HepG2 (cell line): ENCODE measurements around the gene ABHD12. TPM values are rescaled to one million over a fixed set of nuclear protein-coding genes. Genes with fewer than 3 reads are reported as not detected.
A peak's percentile ranks its signal among the peaks of the same experiment; 100 is the strongest.

ENCODE experiments used
- SCMH1 ChIP-seq: sonication (generic); formaldehyde crosslinking; IDR thresholded peaks from 2 replicates; pipeline ENCODE4 v1.9.0; 2021; ENCODE audit warnings: missing genetic modification reagents, mild to moderate bottlenecking, borderline replicate concordance
- SIN3A ChIP-seq: IDR thresholded peaks from 2 replicates; pipeline ENCODE4 v1.6.1; 2011; ENCODE audit warnings: low read depth, mild to moderate bottlenecking, control low read depth, low read length, borderline replicate concordance
- ZNF274 ChIP-seq: sonication (generic); formaldehyde crosslinking; IDR thresholded peaks from 2 replicates; pipeline ENCODE4 v1.5.1; 2020; ENCODE audit warnings: mild to moderate bottlenecking, missing genetic modification reagents
- ZNF841 ChIP-seq: sonication (generic); formaldehyde crosslinking; IDR thresholded peaks from 2 replicates; pipeline ENCODE4 v1.8.1; 2023; ENCODE audit warnings: missing genetic modification reagents, borderline replicate concordance
- ZSCAN21 ChIP-seq: sonication (generic); formaldehyde crosslinking; IDR thresholded peaks from 2 replicates; pipeline ENCODE4 v1.8.0; 2022; ENCODE audit warnings: mild to moderate bottlenecking, missing genetic modification reagents, moderate library complexity, borderline replicate concordance
- polyA plus RNA-seq, 8 experiments: library from polyadenylated mRNA; depleted of rRNA in 3 of 8; stranded (reverse) in 7 of 8; unstranded in 1 of 8; fragments of >200 nt; fragmentation: Illumina TruSeq in 4 of 8; extraction: Trizol in 4 of 8; gene quantifications; 2 replicates each; pipeline versions ENCODE4 v1.2.1 to v1.2.3, GENCODE V29; 2011 to 2016; ENCODE audit warnings: low read depth in 4 of 8, missing spikeins in 1 of 8, mixed read lengths in 1 of 8; ENCODE audit not compliant: insufficient read depth in 1 of 8
- total RNA-seq, 5 experiments: library from RNA; depleted of rRNA; stranded (reverse); fragments of >200 nt; fragmentation: Illumina TruSeq; extraction: Trizol; gene quantifications; 2 replicates each; pipeline ENCODE4 v1.2.3, GENCODE V29; 2016; ENCODE audit warnings: low read depth in 1 of 5
- TF ChIP-seq, protein P1 (sequence below): sonication (generic); formaldehyde crosslinking; IDR thresholded peaks from 2 replicates; pipeline ENCODE4 v1.4.0; 2020; ENCODE audit warnings: missing genetic modification reagents
- TF ChIP-seq, protein P2 (sequence below): sonication (generic); formaldehyde crosslinking; IDR thresholded peaks from 2 replicates; pipeline ENCODE4 v1.5.1; 2020; ENCODE audit warnings: mild to moderate bottlenecking, missing genetic modification reagents, borderline replicate concordance
- TF ChIP-seq, protein P3 (sequence below): IDR thresholded peaks from 2 replicates; pipeline ENCODE4 v1.6.1; 2016
- TF ChIP-seq, protein P4 (sequence below): sonication (generic); formaldehyde crosslinking; IDR thresholded peaks from 2 replicates; pipeline ENCODE4 v1.4.0; 2020; ENCODE audit warnings: missing genetic modification reagents, mild to moderate bottlenecking, borderline replicate concordance
- TF ChIP-seq, protein P5 (sequence below): sonication (generic); formaldehyde crosslinking; IDR thresholded peaks from 2 replicates; pipeline ENCODE4 v1.9.0; 2021; ENCODE audit warnings: mild to moderate bottlenecking, missing genetic modification reagents
- TF ChIP-seq, protein P6 (sequence below), 2 experiments: IDR thresholded peaks; 2 replicates each; pipeline ENCODE4 v1.6.1; 2011 to 2012; ENCODE audit warnings: low read length in 2 of 2, borderline replicate concordance in 1 of 2, low read depth in 1 of 2, mild to moderate bottlenecking in 1 of 2, moderate library complexity in 1 of 2

The ABHD12 gene
- total and polyA plus RNA-seq, 2 of the 13 experiments (the other 11 are each of a cell fraction or from before 2014, with no cell fraction given), result 23.5 to 72.1 TPM

DNA sequence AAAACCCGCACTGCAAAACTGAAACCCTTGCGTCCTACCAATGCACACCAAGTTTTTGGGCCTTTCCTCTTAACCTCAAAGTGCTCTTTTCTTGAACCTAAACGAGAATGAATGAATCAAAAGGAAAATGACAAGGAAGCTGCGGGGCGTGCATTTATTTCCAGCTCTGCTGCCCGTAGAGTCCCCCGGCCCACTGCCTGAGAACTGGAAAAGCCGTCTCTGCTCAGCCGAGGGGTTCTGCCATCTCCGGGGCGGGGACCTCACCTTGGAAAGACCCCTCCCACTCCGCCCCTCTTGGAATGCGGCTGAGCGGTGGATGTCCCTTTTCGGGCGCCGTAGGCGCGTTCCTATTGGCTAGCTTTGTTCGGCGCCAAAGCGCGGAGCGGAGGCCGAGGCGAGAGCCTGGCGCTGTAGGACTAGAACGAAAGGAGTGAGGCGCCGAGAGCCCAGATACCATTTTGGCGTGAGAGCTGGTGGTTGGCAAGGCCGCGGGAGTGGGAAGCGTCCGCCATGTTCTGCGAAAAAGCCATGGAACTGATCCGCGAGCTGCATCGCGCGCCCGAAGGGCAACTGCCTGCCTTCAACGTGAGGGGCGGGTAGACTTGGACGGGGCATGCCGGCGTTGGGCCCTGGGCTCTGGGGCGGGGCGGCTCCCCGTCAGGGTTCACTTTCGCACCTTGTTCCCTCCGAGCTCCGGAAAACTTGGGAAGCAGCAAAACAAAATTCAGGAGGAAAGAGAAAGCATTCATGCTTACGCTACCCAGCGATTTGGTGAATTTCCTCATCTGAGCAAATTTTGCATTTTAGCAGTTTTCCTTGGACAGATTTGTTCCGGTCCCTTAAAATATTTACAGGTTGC is 16.9 kb upstream of the ABHD12 start, which contains the start of gene GINS1 (continued):
- TF ChIP-seq, protein P1, sequence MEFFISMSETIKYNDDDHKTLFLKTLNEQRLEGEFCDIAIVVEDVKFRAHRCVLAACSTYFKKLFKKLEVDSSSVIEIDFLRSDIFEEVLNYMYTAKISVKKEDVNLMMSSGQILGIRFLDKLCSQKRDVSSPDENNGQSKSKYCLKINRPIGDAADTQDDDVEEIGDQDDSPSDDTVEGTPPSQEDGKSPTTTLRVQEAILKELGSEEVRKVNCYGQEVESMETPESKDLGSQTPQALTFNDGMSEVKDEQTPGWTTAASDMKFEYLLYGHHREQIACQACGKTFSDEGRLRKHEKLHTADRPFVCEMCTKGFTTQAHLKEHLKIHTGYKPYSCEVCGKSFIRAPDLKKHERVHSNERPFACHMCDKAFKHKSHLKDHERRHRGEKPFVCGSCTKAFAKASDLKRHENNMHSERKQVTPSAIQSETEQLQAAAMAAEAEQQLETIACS (CRISPR knock-in tag), result peak; percentile 71; the same call in 1 of the 2 replicates
- TF ChIP-seq, protein P2, sequence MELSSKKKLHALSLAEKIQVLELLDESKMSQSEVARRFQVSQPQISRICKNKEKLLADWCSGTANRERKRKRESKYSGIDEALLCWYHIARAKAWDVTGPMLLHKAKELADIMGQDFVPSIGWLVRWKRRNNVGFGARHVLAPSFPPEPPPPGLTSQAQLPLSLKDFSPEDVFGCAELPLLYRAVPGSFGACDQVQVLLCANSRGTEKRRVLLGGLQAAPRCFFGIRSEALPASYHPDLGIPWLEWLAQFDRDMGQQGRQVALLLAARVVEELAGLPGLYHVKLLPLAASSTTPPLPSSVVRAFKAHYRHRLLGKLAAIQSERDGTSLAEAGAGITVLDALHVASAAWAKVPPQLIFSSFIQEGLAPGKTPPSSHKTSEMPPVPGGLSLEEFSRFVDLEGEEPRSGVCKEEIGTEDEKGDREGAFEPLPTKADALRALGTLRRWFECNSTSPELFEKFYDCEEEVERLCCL (CRISPR knock-in tag), result peak; percentile 95; the same call in 1 of the 2 replicates
- TF ChIP-seq ZNF841 (CRISPR knock-in tag) (peak; percentile 54; the same call in 1 of the 2 replicates), ZNF274 (peak; percentile 96), ZSCAN21 (CRISPR knock-in tag) (peak; percentile 97), SCMH1 (CRISPR knock-in tag) (no peak), SIN3A (peak; percentile 98)
- TF ChIP-seq, protein P3, sequence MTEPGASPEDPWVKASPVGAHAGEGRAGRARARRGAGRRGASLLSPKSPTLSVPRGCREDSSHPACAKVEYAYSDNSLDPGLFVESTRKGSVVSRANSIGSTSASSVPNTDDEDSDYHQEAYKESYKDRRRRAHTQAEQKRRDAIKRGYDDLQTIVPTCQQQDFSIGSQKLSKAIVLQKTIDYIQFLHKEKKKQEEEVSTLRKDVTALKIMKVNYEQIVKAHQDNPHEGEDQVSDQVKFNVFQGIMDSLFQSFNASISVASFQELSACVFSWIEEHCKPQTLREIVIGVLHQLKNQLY, result peak; percentile 74
- TF ChIP-seq, protein P4, sequence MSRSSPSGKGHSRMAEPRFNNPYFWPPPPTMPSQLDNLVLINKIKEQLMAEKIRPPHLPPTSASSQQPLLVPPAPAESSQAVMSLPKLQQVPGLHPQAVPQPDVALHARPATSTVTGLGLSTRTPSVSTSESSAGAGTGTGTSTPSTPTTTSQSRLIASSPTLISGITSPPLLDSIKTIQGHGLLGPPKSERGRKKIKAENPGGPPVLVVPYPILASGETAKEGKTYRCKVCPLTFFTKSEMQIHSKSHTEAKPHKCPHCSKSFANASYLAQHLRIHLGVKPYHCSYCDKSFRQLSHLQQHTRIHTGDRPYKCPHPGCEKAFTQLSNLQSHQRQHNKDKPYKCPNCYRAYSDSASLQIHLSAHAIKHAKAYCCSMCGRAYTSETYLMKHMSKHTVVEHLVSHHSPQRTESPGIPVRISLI, result peak; percentile 71; the same call in 1 of the 2 replicates
- TF ChIP-seq, protein P5, sequence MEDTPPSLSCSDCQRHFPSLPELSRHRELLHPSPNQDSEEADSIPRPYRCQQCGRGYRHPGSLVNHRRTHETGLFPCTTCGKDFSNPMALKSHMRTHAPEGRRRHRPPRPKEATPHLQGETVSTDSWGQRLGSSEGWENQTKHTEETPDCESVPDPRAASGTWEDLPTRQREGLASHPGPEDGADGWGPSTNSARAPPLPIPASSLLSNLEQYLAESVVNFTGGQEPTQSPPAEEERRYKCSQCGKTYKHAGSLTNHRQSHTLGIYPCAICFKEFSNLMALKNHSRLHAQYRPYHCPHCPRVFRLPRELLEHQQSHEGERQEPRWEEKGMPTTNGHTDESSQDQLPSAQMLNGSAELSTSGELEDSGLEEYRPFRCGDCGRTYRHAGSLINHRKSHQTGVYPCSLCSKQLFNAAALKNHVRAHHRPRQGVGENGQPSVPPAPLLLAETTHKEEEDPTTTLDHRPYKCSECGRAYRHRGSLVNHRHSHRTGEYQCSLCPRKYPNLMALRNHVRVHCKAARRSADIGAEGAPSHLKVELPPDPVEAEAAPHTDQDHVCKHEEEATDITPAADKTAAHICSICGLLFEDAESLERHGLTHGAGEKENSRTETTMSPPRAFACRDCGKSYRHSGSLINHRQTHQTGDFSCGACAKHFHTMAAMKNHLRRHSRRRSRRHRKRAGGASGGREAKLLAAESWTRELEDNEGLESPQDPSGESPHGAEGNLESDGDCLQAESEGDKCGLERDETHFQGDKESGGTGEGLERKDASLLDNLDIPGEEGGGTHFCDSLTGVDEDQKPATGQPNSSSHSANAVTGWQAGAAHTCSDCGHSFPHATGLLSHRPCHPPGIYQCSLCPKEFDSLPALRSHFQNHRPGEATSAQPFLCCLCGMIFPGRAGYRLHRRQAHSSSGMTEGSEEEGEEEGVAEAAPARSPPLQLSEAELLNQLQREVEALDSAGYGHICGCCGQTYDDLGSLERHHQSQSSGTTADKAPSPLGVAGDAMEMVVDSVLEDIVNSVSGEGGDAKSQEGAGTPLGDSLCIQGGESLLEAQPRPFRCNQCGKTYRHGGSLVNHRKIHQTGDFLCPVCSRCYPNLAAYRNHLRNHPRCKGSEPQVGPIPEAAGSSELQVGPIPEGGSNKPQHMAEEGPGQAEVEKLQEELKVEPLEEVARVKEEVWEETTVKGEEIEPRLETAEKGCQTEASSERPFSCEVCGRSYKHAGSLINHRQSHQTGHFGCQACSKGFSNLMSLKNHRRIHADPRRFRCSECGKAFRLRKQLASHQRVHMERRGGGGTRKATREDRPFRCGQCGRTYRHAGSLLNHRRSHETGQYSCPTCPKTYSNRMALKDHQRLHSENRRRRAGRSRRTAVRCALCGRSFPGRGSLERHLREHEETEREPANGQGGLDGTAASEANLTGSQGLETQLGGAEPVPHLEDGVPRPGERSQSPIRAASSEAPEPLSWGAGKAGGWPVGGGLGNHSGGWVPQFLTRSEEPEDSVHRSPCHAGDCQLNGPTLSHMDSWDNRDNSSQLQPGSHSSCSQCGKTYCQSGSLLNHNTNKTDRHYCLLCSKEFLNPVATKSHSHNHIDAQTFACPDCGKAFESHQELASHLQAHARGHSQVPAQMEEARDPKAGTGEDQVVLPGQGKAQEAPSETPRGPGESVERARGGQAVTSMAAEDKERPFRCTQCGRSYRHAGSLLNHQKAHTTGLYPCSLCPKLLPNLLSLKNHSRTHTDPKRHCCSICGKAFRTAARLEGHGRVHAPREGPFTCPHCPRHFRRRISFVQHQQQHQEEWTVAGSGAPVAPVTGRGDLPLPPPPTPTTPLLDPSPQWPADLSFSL, result 0 out of 2 replicates have a peak, but pooled peaks have one; percentile 35
- TF ChIP-seq, protein P6, sequence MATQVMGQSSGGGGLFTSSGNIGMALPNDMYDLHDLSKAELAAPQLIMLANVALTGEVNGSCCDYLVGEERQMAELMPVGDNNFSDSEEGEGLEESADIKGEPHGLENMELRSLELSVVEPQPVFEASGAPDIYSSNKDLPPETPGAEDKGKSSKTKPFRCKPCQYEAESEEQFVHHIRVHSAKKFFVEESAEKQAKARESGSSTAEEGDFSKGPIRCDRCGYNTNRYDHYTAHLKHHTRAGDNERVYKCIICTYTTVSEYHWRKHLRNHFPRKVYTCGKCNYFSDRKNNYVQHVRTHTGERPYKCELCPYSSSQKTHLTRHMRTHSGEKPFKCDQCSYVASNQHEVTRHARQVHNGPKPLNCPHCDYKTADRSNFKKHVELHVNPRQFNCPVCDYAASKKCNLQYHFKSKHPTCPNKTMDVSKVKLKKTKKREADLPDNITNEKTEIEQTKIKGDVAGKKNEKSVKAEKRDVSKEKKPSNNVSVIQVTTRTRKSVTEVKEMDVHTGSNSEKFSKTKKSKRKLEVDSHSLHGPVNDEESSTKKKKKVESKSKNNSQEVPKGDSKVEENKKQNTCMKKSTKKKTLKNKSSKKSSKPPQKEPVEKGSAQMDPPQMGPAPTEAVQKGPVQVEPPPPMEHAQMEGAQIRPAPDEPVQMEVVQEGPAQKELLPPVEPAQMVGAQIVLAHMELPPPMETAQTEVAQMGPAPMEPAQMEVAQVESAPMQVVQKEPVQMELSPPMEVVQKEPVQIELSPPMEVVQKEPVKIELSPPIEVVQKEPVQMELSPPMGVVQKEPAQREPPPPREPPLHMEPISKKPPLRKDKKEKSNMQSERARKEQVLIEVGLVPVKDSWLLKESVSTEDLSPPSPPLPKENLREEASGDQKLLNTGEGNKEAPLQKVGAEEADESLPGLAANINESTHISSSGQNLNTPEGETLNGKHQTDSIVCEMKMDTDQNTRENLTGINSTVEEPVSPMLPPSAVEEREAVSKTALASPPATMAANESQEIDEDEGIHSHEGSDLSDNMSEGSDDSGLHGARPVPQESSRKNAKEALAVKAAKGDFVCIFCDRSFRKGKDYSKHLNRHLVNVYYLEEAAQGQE (IDR thresholded peaks at IDR 0.05; ENCODE audit: borderline replicate concordance in 1 of 2, low read depth in 1 of 2, low read length in 2 of 2), result peak in 1 of 2 experiments; percentile 82; a peak in 2 of 4 replicates
